GM18868 (cell line): ENCODE measurements around the gene NBPF20.
"Not testable (repeated sequence)": the region's sequence is repeated elsewhere in the genome, so short reads cannot be mapped to it uniquely, and the experiment has no call there.

ENCODE experiments used
- ATAC-seq: cut with Tn5 transposase; IDR thresholded peaks from one replicate; pipeline ENCODE4 v1.9.1; 2021; ENCODE audit warnings: mild to moderate bottlenecking, moderate library complexity; ENCODE audit not compliant: unreplicated experiment

The NBPF20 gene, protein sequence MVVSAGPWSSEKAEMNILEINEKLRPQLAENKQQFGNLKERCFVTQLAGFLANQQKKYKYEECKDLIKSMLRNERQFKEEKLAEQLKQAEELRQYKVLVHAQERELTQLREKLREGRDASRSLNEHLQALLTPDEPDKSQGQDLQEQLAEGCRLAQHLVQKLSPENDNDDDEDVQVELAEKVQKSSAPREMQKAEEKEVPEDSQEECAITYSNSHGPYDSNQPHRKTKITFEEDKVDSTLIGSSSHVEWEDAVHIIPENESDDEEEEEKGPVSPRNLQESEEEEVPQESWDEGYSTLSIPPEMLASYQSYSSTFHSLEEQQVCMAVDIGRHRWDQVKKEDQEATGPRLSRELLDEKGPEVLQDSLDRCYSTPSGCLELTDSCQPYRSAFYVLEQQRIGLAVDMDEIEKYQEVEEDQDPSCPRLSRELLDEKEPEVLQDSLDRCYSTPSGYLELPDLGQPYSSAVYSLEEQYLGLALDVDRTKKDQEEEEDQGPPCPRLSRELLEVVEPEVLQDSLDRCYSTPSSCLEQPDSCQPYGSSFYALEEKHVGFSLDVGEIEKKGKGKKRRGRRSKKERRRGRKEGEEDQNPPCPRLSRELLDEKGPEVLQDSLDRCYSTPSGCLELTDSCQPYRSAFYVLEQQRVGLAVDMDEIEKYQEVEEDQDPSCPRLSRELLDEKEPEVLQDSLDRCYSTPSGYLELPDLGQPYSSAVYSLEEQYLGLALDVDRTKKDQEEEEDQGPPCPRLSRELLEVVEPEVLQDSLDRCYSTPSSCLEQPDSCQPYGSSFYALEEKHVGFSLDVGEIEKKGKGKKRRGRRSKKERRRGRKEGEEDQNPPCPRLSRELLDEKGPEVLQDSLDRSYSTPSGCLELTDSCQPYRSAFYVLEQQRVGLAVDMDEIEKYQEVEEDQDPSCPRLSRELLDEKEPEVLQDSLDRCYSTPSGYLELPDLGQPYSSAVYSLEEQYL (N-terminal part only)

DNA sequence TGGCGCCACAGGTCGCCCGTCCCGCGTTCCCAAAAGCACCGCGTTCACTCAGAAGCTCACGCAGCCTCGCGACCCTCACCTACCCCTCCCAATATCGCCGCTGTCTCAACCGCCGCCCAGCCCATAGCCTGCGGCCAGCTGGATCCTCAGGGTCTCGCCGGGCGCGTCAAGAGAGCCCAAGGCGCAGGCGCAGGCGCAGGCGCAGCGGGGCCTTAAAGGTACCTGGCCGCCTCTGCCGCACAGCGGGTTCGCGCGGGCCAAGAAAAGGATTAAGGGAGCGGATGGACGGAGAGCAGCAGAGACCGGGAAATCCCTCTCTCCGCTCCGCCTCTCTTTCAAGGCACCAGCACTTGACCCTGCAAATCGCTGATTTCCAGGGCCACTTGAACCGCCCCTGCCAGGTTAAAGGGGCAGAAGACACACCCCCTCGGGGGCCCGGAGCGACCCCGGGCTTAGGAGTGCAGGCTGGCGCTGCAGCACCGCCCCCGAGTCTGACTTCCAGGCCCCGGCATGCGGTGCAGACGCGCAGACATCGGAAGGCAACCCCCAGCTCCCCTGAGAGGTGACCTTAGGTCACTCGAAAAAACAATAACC lies at the start of gene NBPF20:
Gene NBPF20 (minus strand): TSS at position 168 of the 594 bp plus-strand sequence. CDS start 20,331 bp downstream, outside the sequence.
- peak; percentile 94 for ATAC-seq

DNA sequence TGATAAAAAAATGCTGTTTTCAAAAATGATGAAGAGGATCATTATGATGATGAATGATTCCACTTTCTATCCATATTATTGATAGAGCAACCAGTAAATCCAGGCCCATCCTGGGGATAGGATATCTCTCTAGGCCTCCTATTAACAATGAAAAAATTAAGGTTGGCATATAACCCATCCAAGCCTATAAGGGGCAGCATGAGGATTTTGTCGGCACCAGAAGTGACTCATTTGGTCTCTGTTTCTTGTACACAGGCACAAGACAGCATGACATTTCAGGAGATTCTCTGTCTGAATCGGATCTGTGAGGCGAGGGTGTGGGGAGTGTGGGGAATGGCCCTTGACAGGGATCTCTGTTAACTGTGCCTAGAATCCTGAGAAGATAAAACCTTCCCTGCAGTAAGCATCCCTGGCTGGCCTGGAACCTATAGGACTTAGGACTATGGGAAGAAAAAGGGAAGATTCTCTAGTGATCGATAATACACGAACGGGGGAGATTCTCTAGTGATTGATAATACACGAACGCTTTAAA lies 49.5 kb upstream of the NBPF20 start:
- ATAC-seq = not testable (repeated sequence)

DNA sequence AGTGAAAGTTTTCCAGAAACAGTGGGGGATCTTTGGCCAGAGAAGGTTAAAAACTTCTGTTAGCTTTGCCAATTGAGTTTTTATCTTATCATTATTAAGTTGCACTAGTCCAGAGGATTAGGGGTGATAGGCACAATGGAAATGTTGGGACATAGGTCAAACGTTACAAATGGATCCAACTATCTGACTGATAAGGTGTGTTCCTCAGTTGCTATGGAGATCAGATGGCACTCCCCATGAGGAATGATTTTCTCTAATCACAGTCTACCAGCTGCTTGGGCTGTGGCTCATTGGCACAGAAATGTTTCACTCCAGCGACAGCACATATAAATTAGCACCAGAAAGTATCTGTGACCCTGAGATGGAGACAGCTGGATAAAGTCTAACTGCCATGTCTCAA lies 47.3 kb upstream of the NBPF20 start:
- not testable (repeated sequence) for ATAC-seq

DNA sequence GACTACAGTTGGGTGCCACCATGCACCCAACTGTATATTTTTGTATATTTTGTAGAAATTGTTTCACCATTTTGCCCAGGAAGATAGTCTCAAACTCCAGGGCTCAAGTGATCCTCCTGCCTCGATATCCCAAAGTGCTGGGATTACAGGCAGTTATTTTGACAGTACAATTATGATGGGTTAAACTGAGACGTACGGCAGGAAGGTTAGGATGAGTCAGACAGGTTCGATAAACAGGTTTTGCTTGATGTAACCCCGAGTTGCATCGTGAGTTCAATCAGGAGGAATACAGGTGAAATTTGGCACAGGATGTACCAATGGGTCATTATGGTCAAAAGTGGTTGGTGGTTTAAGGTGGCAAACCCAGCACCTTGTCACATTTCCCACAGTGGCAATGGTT lies 46.0 kb upstream of the NBPF20 start:
- ATAC-seq = not testable (repeated sequence)

DNA sequence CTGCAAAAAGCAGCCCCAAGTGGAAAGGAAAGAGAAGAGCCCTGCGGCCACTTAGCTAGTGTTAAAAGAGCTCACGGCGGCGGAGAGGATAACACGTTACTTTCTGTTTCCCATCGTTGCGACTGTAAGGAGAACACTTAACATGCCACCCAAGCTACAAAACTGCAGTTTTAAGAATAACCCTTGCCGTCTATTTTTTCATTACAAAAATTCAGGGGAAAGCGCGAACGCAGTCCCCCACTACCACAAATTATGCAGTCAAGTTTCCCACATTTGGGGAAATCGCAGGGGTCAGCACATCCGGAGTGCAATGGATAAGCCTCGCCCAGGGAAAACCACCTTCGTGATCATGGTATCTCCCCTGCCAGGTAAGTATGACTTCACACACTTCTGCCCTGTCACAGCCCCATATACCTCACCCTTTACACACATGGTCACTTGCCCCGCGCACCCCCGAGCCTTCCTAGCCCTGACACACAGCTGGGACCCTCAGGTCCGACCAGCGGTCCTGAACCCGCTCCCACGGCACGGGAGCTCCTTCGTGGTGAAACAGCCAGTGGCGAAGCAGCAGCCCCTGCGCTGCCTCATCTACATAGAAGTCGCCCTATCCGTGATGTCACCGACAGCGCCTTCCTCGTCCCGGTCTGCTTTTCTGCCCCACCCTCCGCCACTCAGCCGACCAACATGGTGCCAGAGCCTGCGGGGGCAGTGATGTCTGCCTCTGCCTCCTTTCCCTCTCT lies 40.2 kb upstream of the NBPF20 start:
- peak; percentile 95 for ATAC-seq

DNA sequence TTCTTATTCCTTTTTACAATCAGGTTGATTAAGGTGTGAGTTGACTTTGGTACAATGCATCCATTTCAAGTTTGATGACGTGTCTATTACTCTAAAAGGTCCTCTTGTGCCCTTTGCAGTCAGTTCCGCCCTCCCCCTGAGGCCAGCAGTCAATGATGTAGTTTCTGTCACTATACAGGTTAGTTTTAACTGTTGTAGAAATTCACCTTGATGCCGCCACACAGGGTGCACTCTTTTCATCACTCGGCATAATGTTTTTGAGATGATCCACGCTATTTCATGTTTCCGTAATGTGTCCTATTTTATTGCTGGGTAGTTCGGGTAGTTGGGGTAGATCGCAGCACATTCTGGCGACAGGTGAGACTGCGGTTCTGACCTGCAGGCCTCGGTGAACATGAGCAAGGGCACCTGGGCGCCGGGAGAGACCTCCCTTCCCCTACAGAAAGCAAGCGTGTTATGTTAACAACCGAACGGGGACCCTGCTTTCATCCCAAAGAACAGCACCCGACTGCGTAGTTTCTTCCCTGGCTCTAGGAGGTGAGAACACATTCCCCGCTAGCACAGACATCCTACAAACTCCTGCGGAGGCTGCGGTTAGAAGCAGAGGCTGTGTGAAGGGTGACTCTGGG lies 39.4 kb upstream of the NBPF20 start:
- not testable (repeated sequence) for ATAC-seq

DNA sequence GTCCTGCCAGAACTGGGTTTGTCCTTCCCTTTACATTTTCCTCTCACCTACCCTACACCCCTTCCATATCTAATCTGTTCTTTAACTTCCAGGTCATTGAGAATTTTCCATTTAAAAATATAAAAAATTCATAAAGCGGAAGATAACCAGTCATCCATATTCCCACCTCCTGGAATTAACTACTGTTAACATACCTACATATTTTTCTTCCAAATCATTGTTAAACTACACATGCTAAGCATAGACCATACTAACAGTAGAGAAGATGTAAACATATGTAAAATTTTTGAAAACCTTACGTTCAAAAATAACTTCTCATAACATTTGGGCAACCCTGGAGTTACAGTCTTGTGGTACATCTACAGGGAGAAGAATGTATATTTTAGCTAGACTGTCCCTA lies 38.6 kb upstream of the NBPF20 start:
- not testable (repeated sequence) for ATAC-seq

DNA sequence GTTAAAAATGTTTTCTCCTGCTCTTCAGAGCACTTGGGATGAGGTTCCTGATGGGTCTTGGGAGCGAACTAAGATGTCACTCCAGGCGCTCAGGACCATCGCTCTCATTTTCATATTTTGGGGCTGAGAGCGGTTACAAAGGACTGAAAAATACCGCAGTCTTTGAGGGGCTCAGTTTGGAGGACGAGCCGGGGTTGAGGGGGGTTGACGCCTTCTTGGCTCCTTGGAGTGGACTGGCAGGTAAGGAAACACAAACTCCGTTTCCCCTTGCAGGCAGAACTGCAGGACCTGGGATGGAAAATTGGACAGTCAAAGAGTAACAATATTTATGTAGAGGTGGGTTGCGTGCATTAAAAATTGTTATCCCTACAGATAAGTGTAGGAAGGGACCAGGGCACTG lies 35.3 kb upstream of the NBPF20 start:
- ATAC-seq = not testable (repeated sequence)

DNA sequence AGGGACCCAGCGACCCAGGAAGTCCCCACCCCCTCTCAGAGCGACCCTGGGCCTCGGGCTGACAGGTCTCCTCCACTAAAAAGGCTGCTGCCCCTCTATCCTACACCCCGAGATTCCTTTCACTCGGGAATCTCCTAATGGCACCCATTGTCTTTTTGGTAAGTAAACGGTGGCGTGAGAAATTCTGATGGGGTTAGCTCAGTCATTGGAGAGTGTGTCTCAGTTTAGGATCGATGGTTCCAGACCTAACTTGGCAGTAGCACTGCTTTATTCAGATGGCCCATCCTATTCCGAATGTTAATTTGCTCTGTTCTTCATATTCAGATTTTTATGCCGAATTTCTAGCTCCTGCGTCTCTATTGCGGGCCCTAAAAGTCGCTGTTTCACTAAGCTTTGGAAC lies 34.6 kb upstream of the NBPF20 start:
- not testable (repeated sequence) for ATAC-seq

DNA sequence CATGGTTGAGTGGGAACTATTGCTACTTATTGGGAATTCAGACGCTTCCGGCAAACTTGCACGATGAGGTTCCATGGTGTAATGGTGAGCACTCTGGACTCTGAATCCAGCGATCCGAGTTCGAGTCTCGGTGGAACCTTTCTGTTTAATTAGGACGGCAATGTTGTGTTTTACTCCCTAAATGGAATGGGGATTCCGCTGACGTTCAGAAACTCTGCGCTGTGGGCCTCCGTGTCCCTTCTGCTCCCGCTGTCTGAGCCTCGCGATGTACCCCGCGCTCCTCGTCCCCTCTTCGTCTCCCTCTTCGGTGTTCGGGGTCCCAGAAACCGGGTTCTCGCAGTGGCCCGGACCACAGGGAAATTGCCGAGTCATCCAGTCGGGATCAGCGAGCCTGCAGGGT lies 34.2 kb upstream of the NBPF20 start:
- not testable (repeated sequence) for ATAC-seq

DNA sequence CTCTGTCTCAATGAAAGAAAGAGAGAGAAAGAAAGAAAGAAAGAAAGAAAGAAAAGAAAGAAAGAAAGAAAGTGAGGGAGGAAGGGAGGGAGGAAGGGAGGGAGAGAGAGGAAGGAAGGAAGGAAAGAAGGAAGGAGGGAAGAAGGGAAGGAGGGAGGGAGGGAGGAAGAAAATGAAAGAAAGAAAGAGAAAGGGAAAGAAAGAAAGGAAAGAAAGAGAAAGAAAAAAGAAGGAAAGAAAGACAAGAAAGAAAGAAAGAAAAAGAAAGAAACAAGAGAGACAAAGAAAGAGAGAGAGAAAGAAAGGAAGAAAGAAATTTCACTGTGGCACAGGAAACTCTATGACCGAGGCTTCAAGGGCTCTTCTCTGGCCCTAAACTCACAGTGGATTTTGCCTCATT lies 33.7 kb upstream of the NBPF20 start:
- ATAC-seq = not testable (repeated sequence)

DNA sequence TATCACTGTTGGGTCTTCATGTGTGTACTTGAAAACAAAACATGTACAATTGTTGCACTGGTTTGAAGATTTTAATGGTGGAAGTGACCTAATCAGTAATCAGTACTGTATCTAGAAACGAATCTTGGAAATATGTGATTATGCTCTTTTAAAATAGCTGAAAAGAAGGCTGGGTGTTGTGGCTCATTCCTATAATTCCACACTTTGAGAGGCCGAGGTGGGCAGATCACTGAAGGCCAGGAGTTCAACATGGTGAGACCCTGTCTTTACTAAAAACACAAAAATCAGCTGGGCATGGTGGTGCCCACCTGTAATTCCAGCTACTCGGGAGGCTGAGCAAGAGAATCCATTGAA lies 29.4 kb upstream of the NBPF20 start:
- ATAC-seq = not testable (repeated sequence)

DNA sequence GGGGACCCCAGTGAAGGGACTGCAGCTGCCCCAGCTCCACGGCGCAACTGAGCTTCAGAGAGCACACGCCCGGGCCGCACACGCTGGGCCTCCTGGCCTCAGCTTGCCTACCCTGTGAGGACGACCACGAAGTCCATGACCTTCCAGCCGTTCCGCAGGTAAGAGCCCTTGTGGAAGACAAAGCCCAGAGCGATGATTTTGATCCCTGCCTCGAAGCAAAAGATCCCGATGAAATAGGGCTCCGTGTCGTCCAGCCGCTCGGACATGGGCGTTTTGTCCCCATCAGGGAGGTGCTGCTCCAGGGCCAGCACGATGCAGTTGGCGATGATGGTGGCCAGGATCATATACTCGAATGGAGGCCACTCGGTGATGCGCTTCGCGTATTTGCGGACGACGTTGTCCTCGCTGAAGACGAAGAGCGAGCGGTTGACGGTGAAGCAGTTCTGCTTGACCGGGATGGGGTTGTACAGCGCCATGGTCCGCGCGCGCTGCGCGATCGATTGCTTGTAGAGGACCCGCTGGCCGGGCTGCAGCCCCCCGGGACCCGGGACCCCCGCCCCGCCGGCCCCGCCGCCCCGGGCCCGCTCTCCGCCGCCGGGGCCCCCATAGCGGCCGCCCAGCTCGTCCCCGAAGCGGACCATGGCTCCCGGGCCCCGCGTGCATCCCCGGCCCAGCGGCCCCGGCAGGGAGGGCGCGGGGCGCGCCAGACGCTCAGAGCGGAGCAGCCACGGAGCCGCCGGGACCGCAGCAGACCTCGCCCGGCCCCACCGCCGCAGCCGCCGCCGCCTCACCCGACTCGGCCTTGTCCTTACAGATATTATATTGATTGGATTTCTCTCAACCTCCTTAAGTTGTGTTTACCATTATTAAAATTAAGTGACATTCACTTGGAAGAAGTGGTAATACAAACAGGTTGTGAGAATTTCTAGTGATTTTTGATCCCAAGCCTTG lies 28.7 kb upstream of the NBPF20 start:
- ATAC-seq = not testable (repeated sequence)

DNA sequence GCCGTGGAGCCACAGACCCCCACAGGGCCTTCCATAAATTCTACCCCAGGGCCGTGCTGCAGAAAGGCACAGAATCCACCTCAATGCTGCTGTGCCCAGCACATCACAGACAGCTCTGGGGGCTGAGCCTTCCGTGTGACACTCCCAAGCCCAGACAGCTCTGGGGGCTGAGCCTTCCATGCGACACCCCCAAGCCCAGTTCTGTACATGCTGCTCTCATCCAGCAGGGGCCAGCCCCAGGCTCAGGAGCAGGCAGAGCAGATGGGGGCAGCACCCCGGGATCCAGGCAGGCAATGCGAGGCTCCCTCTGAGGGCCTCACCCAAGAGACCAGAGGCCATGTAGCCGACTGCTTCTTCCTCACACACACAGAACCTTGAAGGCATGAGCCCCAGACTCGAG lies 27.1 kb upstream of the NBPF20 start:
- ATAC-seq = not testable (repeated sequence)

DNA sequence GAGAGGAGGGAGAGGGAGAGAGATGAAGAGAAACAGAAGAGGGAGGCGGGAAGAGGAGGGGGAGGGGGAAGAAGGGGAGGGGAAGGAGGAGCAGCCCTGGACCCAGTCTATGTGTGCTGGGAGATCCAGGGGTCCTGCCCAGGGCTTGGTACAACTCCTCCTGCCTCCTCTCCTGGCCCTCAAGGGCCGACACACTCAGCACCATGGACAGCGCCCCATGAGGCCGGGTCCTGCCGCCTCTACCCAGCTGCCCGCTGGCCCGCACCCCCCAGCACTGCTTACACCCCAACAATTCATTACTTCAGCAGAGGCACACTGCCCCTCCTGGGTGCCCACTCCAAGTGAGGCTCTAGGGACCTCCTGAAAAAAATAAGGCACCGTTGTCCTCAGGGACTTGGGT lies 26.5 kb upstream of the NBPF20 start:
- not testable (repeated sequence) for ATAC-seq

DNA sequence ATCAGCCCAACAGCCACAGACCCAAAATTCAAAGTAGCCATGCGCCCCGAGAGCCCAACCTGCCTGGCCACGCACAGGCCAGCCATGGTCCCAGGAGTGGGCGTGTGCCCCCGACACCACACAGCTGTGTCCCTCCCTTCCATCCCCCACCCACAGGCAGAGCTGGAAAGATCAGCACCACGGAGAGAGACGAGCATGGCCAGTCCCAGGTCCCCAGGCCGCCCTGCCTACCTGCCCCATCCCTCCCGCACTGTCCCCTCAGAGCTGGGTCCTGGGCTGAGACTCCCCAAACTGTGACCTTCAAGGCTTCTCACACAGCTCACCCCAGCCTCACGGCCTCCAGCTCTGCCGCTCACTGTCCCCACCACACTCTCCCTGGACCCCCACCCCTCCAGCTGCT lies 19.8 kb upstream of the NBPF20 start:
- ATAC-seq = not testable (repeated sequence)

DNA sequence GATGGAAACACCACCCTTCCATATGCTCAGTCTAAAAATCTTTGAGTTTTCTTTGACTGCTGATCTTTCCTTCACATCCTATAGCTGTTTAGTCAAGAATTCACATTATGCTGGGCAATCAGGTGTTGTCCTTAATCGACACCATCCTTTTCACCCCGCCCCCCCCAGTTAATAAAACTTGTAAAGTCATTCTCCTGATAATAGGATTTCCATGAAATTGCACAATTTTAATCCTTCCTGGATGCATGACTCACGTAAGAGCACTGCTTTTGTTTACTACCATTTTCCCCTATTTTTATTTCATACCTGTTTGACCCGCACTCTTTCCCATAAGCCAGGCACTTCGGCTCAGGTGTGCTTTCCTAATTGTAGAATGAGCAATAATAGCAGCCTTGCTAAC lies 16.9 kb upstream of the NBPF20 start:
- ATAC-seq = not testable (repeated sequence)

DNA sequence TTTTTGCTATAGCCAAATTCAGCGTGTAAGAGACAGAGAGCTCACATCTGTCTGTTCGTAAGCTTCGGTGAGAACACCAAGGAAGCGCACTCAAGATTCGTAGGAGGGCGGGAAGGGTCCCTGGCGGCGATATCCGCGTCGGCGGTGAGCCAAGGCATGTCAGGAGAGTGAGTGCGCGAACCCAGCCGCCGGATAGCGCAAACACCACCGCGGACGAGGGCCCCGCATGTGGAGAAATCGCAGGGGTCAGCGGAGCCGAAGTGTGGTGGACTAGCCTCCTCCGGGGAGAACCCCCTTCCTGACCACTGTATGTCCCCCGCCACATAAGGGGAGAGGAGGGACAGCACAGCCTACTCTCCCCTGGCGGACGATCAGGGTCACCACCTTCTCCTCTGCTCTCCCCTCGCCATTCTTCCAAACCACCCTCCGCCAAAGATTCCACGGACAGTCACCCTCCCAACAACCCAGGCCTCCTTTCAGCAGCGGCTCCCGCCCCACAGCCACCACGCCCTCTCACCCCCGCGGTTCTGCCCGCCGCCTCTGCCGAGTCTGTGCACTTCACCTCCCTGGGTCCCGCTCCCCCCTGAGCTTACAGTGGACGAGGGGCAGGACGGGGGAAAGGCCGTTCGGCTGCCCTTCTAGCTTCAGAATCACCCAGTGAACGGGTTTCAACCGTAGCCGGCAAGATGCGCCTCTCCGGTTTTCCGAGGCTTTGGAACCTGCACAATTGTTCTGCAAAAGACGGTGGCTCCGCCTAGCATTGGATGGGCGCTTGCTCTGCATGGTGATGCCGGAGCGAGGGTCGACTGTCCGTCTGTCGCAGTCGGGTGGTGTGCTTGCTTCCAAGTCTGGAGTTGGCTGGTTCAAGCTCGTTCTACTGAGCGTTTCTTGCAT lies 6.2 kb upstream of the NBPF20 start:
- ATAC-seq = not testable (repeated sequence)
